H1 (cell line): ENCODE measurements around the gene ROR1.

Source experiments
- ASH2L ChIP-seq: fragments of 200-600, 300-600 bp; sonication (generic); IDR thresholded peaks from one replicate; pipeline ENCODE4 v1.7.1; 2017; ENCODE audit warnings: low read length
- CHD1 ChIP-seq: IDR thresholded peaks from 2 replicates; pipeline ENCODE4 v1.6.1; 2012; ENCODE audit warnings: low read depth, low read length, improper control_type of control experiment
- CTCF ChIP-seq, 3 experiments: IDR thresholded peaks; 1 replicate in 2 of 3; 2 replicates in 1 of 3; pipeline versions ENCODE4 v1.5.1 to v1.6.1; 2011; ENCODE audit warnings: low read length in 3 of 3, mild to moderate bottlenecking in 3 of 3, inconsistent platforms in 2 of 3, low read depth in 1 of 3, moderate library complexity in 1 of 3; ENCODE audit not compliant: insufficient read depth in 1 of 3; ENCODE audit errors: control extremely low read depth in 1 of 3
- EP300 ChIP-seq, 2 experiments: IDR thresholded peaks; 1 replicate in 1 of 2; 2 replicates in 1 of 2; pipeline ENCODE4 v1.6.1; 2011 to 2012; ENCODE audit warnings: low read depth in 2 of 2, low read length in 2 of 2, mild to moderate bottlenecking in 2 of 2, borderline replicate concordance in 1 of 2, inconsistent platforms in 1 of 2, moderate library complexity in 1 of 2
- GTF2F1 ChIP-seq: IDR thresholded peaks from 2 replicates; pipeline ENCODE4 v1.6.1; 2012; ENCODE audit warnings: low read depth, low read length, improper control_type of control experiment, borderline replicate concordance
- PHF8 ChIP-seq: fragments of 200-600 bp; sonication (generic); conservative IDR thresholded peaks from 2 replicates; pipeline ENCODE4 v1.7.1; 2012; ENCODE audit warnings: low read depth, mild to moderate bottlenecking, inconsistent platforms, low read length, moderate library complexity
- POLR2A ChIP-seq, 2 experiments: IDR thresholded peaks; 1 replicate in 1 of 2; 2 replicates in 1 of 2; pipeline ENCODE4 v1.6.1; 2011; ENCODE audit warnings: low read depth in 2 of 2, low read length in 2 of 2, mild to moderate bottlenecking in 2 of 2; ENCODE audit errors: control extremely low read depth in 1 of 2
- POLR2AphosphoS5 ChIP-seq: IDR thresholded peaks from 2 replicates; pipeline ENCODE4 v1.6.1; 2011; ENCODE audit warnings: low read depth, low read length
- RFX5 ChIP-seq: IDR thresholded peaks from 2 replicates; pipeline ENCODE4 v1.6.1; 2011; ENCODE audit warnings: low read depth, low read length, improper control_type of control experiment, borderline replicate concordance
- TF ChIP-seq, protein P1 (sequence below): fragments of 300-600 bp; sonication (generic); IDR thresholded peaks from 2 replicates; pipeline ENCODE4 v1.7.1; 2012; ENCODE audit warnings: low read length, moderate library complexity, mild to moderate bottlenecking, inconsistent platforms; ENCODE audit not compliant: insufficient replicate concordance

DNA sequence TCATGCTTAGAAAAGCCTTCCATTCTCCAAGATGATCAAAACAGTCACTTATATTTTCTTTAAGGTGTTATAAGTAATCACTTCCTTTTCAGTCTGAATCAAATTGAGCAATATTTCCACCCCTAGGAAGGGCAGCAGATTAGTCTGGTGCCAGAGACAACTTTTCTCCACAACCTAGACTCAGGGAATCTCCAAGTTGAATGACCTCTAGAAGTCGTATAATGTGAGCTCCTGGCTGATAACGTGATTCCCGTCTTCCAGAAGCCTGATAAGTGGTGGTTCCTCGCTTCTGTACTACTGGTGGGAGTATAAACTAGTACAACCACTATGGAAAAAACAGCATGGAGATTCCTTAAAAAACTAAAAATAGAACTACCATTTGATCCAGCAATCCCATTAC lies 251.2 kb downstream of the ROR1 start:
- no peak for TF ChIP-seq CTCF (IDR thresholded peaks at IDR 0.05; ENCODE audit: control extremely low read depth in 1 of 3, insufficient read depth in 1 of 3, low read depth in 1 of 3, low read length in 3 of 3)
- TF ChIP-seq ASH2L = no peak
- TF ChIP-seq POLR2A (IDR thresholded peaks at IDR 0.05; ENCODE audit: control extremely low read depth in 1 of 2, low read depth in 2 of 2, low read length in 2 of 2) = no peak
- no peak for TF ChIP-seq POLR2AphosphoS5
- no peak for TF ChIP-seq PHF8
- TF ChIP-seq, protein P1, sequence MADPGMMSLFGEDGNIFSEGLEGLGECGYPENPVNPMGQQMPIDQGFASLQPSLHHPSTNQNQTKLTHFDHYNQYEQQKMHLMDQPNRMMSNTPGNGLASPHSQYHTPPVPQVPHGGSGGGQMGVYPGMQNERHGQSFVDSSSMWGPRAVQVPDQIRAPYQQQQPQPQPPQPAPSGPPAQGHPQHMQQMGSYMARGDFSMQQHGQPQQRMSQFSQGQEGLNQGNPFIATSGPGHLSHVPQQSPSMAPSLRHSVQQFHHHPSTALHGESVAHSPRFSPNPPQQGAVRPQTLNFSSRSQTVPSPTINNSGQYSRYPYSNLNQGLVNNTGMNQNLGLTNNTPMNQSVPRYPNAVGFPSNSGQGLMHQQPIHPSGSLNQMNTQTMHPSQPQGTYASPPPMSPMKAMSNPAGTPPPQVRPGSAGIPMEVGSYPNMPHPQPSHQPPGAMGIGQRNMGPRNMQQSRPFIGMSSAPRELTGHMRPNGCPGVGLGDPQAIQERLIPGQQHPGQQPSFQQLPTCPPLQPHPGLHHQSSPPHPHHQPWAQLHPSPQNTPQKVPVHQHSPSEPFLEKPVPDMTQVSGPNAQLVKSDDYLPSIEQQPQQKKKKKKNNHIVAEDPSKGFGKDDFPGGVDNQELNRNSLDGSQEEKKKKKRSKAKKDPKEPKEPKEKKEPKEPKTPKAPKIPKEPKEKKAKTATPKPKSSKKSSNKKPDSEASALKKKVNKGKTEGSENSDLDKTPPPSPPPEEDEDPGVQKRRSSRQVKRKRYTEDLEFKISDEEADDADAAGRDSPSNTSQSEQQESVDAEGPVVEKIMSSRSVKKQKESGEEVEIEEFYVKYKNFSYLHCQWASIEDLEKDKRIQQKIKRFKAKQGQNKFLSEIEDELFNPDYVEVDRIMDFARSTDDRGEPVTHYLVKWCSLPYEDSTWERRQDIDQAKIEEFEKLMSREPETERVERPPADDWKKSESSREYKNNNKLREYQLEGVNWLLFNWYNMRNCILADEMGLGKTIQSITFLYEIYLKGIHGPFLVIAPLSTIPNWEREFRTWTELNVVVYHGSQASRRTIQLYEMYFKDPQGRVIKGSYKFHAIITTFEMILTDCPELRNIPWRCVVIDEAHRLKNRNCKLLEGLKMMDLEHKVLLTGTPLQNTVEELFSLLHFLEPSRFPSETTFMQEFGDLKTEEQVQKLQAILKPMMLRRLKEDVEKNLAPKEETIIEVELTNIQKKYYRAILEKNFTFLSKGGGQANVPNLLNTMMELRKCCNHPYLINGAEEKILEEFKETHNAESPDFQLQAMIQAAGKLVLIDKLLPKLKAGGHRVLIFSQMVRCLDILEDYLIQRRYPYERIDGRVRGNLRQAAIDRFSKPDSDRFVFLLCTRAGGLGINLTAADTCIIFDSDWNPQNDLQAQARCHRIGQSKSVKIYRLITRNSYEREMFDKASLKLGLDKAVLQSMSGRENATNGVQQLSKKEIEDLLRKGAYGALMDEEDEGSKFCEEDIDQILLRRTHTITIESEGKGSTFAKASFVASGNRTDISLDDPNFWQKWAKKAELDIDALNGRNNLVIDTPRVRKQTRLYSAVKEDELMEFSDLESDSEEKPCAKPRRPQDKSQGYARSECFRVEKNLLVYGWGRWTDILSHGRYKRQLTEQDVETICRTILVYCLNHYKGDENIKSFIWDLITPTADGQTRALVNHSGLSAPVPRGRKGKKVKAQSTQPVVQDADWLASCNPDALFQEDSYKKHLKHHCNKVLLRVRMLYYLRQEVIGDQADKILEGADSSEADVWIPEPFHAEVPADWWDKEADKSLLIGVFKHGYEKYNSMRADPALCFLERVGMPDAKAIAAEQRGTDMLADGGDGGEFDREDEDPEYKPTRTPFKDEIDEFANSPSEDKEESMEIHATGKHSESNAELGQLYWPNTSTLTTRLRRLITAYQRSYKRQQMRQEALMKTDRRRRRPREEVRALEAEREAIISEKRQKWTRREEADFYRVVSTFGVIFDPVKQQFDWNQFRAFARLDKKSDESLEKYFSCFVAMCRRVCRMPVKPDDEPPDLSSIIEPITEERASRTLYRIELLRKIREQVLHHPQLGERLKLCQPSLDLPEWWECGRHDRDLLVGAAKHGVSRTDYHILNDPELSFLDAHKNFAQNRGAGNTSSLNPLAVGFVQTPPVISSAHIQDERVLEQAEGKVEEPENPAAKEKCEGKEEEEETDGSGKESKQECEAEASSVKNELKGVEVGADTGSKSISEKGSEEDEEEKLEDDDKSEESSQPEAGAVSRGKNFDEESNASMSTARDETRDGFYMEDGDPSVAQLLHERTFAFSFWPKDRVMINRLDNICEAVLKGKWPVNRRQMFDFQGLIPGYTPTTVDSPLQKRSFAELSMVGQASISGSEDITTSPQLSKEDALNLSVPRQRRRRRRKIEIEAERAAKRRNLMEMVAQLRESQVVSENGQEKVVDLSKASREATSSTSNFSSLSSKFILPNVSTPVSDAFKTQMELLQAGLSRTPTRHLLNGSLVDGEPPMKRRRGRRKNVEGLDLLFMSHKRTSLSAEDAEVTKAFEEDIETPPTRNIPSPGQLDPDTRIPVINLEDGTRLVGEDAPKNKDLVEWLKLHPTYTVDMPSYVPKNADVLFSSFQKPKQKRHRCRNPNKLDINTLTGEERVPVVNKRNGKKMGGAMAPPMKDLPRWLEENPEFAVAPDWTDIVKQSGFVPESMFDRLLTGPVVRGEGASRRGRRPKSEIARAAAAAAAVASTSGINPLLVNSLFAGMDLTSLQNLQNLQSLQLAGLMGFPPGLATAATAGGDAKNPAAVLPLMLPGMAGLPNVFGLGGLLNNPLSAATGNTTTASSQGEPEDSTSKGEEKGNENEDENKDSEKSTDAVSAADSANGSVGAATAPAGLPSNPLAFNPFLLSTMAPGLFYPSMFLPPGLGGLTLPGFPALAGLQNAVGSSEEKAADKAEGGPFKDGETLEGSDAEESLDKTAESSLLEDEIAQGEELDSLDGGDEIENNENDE = no peak
- TF ChIP-seq EP300 (IDR thresholded peaks at IDR 0.05; ENCODE audit: borderline replicate concordance in 1 of 2, low read depth in 2 of 2, low read length in 2 of 2) = no peak
- TF ChIP-seq GTF2F1 = no peak
- no peak for TF ChIP-seq RFX5
- TF ChIP-seq CHD1 = no peak
